OCI-LY7 (cell line): ENCODE data around the gene SLC29A3. TPM values are rescaled to one million over a fixed set of nuclear protein-coding genes. Genes with fewer than 3 reads are reported as not detected.

Experiments
- BruUV-seq: library from RNA; stranded (reverse); fragments of 400-500 nt; replicated peaks from 2 replicates; lab custom pipeline; 2021; lab: Mats Ljungman, UMichigan
- CTCF ChIA-PET: fragments of 300-600 bp; sonication (Branson Sonifier 250); formaldehyde crosslinking; loops from one replicate; lab custom pipeline; 2022; ENCODE audit warnings: antibody characterized with exemption; ENCODE audit not compliant: unreplicated experiment; lab: Charles Lee
- POLR2A ChIA-PET: fragments of 300-600 bp; sonication (Branson Sonifier 250); formaldehyde crosslinking; loops from one replicate; lab custom pipeline; 2022; ENCODE audit warnings: antibody characterized with exemption; lab: Charles Lee
- DNase-seq: peaks from one replicate; pipeline ENCODE4 v3.0.0-alpha.2; 2015; ENCODE audit warnings: low spot score
- H2AFZ ChIP-seq: fragments of 200-600 bp; sonication (generic), shearing (Covaris generic); 2 replicates; pipeline ENCODE4 v1.6.1; 2014; ENCODE audit warnings: mild to moderate bottlenecking, antibody characterized with exemption, low read length, moderate library complexity
- H3K27ac ChIP-seq: fragments of 200-600 bp; sonication (generic); 2 replicates; pipeline ENCODE4 v1.5.1; 2014; ENCODE audit warnings: mixed run types, low read depth, mild to moderate bottlenecking, moderate library complexity, low read length, inconsistent platforms; ENCODE audit not compliant: poor library complexity, severe bottlenecking
- H3K36me3 ChIP-seq: fragments of 200-600 bp; sonication (generic); 2 replicates; pipeline ENCODE4 v1.6.1; 2014; ENCODE audit warnings: mild to moderate bottlenecking, antibody characterized with exemption, low read length, moderate library complexity, mixed read lengths; ENCODE audit not compliant: insufficient read depth
- H3K4me1 ChIP-seq: fragments of 200-600 bp; sonication (generic); 2 replicates; pipeline ENCODE4 v1.5.1; 2014; ENCODE audit warnings: mild to moderate bottlenecking, low read length; ENCODE audit not compliant: insufficient read depth, poor library complexity, severe bottlenecking
- H3K4me2 ChIP-seq: fragments of 200-600 bp; sonication (generic); 2 replicates; pipeline ENCODE4 v1.6.1; 2014; ENCODE audit warnings: mild to moderate bottlenecking, low read length
- H3K4me3 ChIP-seq: fragments of 200-600 bp; sonication (generic); 2 replicates; pipeline ENCODE4 v1.5.1; 2014; ENCODE audit warnings: mild to moderate bottlenecking, low read depth, low read length; ENCODE audit not compliant: poor library complexity, severe bottlenecking
- H3K79me2 ChIP-seq: fragments of 200-600 bp; sonication (generic); 2 replicates; pipeline ENCODE4 v1.6.1; 2016; ENCODE audit warnings: low read depth, mild to moderate bottlenecking, low read length, moderate library complexity, mixed read lengths; ENCODE audit not compliant: insufficient read depth
- H3K9me2 ChIP-seq: fragments of 200-600 bp; sonication (generic); 2 replicates; pipeline ENCODE4 v1.6.1; 2016; ENCODE audit warnings: mild to moderate bottlenecking, low read length, mixed read lengths; ENCODE audit not compliant: insufficient read depth
- H3K9me3 ChIP-seq: fragments of 200-600 bp; sonication (generic); 2 replicates; pipeline ENCODE4 v1.6.1; 2014; ENCODE audit warnings: mild to moderate bottlenecking, mixed run types, low read length, mixed read lengths
- H4K20me1 ChIP-seq: fragments of 200-600 bp; sonication (generic); 2 replicates; pipeline ENCODE4 v1.6.1; 2014; ENCODE audit warnings: mild to moderate bottlenecking, antibody characterized with exemption, low read length, moderate library complexity, mixed read lengths; ENCODE audit not compliant: insufficient read depth
- CTCF ChIP-seq: fragments of 200-600 bp; sonication (generic); conservative IDR thresholded peaks from 2 replicates; pipeline ENCODE4 v1.5.1; 2014; ENCODE audit warnings: mild to moderate bottlenecking, antibody characterized with exemption, low read length, moderate library complexity, mixed read lengths
- EZH2phosphoT487 ChIP-seq: fragments of 200-600 bp; sonication (generic); IDR thresholded peaks from 2 replicates; pipeline ENCODE4 v1.6.1; 2018; ENCODE audit warnings: low read depth, borderline replicate concordance, mild to moderate bottlenecking, mixed run types, antibody characterized with exemption, low read length, moderate library complexity, mixed read lengths
- intact Hi-C: fragments of 100-400 bp; cut with micrococcal nuclease; formaldehyde crosslinking; loops from one replicate; pipeline ENCODE4 v1.10.0; 2022; ENCODE audit not compliant: unreplicated experiment
- total RNA-seq, 2 experiments: library from RNA; depleted of rRNA in 1 of 2; stranded (reverse); fragments of >200 nt in 1 of 2; shearing (Covaris generic) in 1 of 2; gene quantifications; 2 replicates each; pipeline ENCODE4 v1.2.3, GENCODE V29; 2014 to 2022

Gene SLC29A3
- total RNA-seq, 2 experiments from 2014 or later, result 1.7 to 8.2 TPM

DNA sequence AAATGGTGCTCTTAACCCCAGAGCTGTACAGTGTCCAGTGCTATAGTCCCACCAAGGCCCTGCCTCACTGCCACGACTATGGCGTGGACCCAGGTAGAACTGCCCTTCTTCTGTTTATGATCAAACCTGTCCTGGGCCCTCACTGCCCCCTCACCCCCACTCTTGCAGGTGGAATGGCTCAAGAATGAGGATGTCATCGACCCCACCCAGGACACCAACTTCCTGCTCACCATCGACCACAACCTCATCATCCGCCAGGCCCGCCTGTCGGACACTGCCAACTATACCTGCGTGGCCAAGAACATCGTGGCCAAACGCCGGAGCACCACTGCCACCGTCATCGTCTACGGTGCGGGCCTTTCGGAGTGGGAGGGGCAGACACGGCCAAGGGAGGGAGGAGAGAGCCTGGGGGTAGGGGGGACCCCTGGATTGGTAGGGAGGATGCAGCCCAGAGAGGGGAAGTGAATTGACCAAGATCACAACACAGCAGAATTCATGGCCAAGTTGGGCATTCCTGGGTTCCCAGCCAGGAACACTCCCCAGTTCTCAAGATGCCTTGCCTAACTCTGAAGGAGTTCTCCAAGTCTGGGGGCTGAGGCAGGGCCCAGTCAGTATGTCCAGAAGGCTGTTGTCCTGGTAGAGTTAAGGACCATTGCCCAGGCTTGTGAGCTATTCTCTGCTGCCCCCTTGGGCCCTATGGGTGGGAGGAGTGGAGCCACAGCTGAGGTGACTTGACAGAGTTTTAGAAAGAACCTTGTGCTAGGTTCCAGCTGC is 32.4 kb upstream of the SLC29A3 start:
- no peak overlapping the region for H3K4me2 ChIP-seq
- no peaks in the 10 kb centered on the region for H3K36me3 ChIP-seq
- H2AFZ ChIP-seq, result no peak overlapping the region
- H3K9me3 ChIP-seq, result no peaks in the 10 kb centered on the region
- no peak for DNase-seq
- H3K4me3 ChIP-seq, result no peak overlapping the region
- H4K20me1 ChIP-seq, result no peaks in the 10 kb centered on the region
- intact Hi-C loops, result no loop called here
- ChIA-PET CTCF (interaction anchor here (0.6 to 1.0 kb wide), 2 partner anchors 20 to 66 kb away, joined by 4 to 5 read pairs; no protein-coding TSS in a partner anchor), POLR2A (no interaction called here)
- no peak for TF ChIP-seq EZH2phosphoT487
- no peak for TF ChIP-seq CTCF
- no peaks in the 10 kb centered on the region for H3K9me2 ChIP-seq
- H3K4me1 ChIP-seq, result no peaks in the 10 kb centered on the region
- H3K79me2 ChIP-seq, result no peaks in the 10 kb centered on the region
- no TSS peak for BruUV-seq
- H3K27ac ChIP-seq, result no peak overlapping the region

GRCh38 chr10:71287456-71287855 is 31.6 kb upstream of the SLC29A3 start:
- ChIA-PET CTCF (interaction anchor here (0.6 to 1.0 kb wide), 3 partner anchors 9 to 66 kb away, joined by 3 to 5 read pairs (median 4); no protein-coding TSS in a partner anchor), POLR2A (no interaction called here)
- Histone ChIP-seq H2AFZ (no peak overlapping the region), H4K20me1 (no peaks in the 10 kb centered on the region), H3K9me2 (no peaks in the 10 kb centered on the region), H3K27ac (no peak overlapping the region), H3K4me1 (no peaks in the 10 kb centered on the region), H3K4me2 (no peak overlapping the region), H3K4me3 (no peak overlapping the region), H3K9me3 (no peaks in the 10 kb centered on the region), H3K36me3 (no peaks in the 10 kb centered on the region), H3K79me2 (no peaks in the 10 kb centered on the region)
- TF ChIP-seq CTCF (no peak), EZH2phosphoT487 (no peak)
- DNase-seq, result no peak
- intact Hi-C loops, result no loop called here
- BruUV-seq, result no TSS peak

GRCh38 chr10:71288461-71288860 is 30.6 kb upstream of the SLC29A3 start:
- H3K4me1 ChIP-seq, result no peaks in the 10 kb centered on the region
- H4K20me1 ChIP-seq, result no peaks in the 10 kb centered on the region
- no peak overlapping the region for H3K27ac ChIP-seq
- intact Hi-C loops, result no loop called here
- CTCF ChIA-PET, result no interaction called here
- H3K36me3 ChIP-seq, result no peaks in the 10 kb centered on the region
- no peaks in the 10 kb centered on the region for H3K9me3 ChIP-seq
- no TSS peak for BruUV-seq
- no peak overlapping the region for H3K4me3 ChIP-seq
- TF ChIP-seq CTCF (no peak), EZH2phosphoT487 (no peak)
- no peak for DNase-seq
- no peaks in the 10 kb centered on the region for H3K9me2 ChIP-seq
- no peak overlapping the region for H2AFZ ChIP-seq
- H3K79me2 ChIP-seq, result no peaks in the 10 kb centered on the region
- H3K4me2 ChIP-seq, result no peak overlapping the region
- POLR2A ChIA-PET, result no interaction called here
